Smooth muscle cell (in vitro differentiated cells): ENCODE measurements around the gene TBCEL. TPM values are rescaled to one million over a fixed set of nuclear protein-coding genes. Genes with fewer than 3 reads are reported as not detected.

Source experiments
- DNase-seq: peaks from one replicate; lab custom pipeline; 2025; ENCODE audit not compliant: unreplicated experiment; lab: John Stamatoyannopoulos, UW
- H2AFZ ChIP-seq: fragments of 200-600 bp; sonication (generic); 2 replicates; pipeline ENCODE4 v1.6.0; 2016; ENCODE audit warnings: antibody characterized with exemption, low read depth, mild to moderate bottlenecking
- H3F3A ChIP-seq: fragments of 200-600 bp; sonication (generic); 2 replicates; pipeline ENCODE4 v1.6.0; 2017; ENCODE audit warnings: antibody characterized with exemption, low read depth
- H3K27ac ChIP-seq: fragments of 200-600 bp; sonication (generic); 2 replicates; pipeline ENCODE4 v1.5.1; 2016; ENCODE audit warnings: low read depth, mild to moderate bottlenecking
- H3K27me3 ChIP-seq: fragments of 200-600 bp; sonication (generic); 2 replicates; pipeline ENCODE4 v1.6.1; 2016; ENCODE audit warnings: low read depth, mild to moderate bottlenecking
- H3K36me3 ChIP-seq: fragments of 200-600 bp; sonication (generic); 2 replicates; pipeline ENCODE4 v1.5.1; 2016; ENCODE audit warnings: low read depth
- H3K4me1 ChIP-seq: fragments of 200-600 bp; sonication (generic); 2 replicates; pipeline ENCODE4 v1.5.1; 2016; ENCODE audit warnings: low read depth
- H3K4me2 ChIP-seq: fragments of 200-600 bp; sonication (generic); 2 replicates; pipeline ENCODE4 v1.6.0; 2016; ENCODE audit warnings: mild to moderate bottlenecking
- H3K4me3 ChIP-seq: fragments of 200-600 bp; sonication (generic); 2 replicates; pipeline ENCODE4 v1.5.1; 2016; ENCODE audit warnings: mild to moderate bottlenecking
- H3K79me2 ChIP-seq: fragments of 200-600 bp; sonication (generic); 2 replicates; pipeline ENCODE4 v1.6.0; 2016; ENCODE audit warnings: low read depth, mild to moderate bottlenecking
- H3K9ac ChIP-seq: fragments of 200-600 bp; sonication (generic); 2 replicates; pipeline ENCODE4 v1.6.0; 2016; ENCODE audit warnings: low read depth
- H3K9me3 ChIP-seq: fragments of 200-600 bp; sonication (generic); replicated peaks from 2 replicates; pipeline ENCODE4 v1.5.1; 2016; ENCODE audit warnings: low read depth
- H4K20me1 ChIP-seq: fragments of 200-600 bp; sonication (generic); 2 replicates; pipeline ENCODE4 v1.6.0; 2016; ENCODE audit warnings: low read depth
- WGBS: methylation state at CpG from one replicate; pipeline ENCODE4 v1.1.7; 2016; ENCODE audit warnings: low lambda C conversion rate; 5-methylcytosine and 5-hydroxymethylcytosine counted together
- polyA plus RNA-seq: library from polyadenylated mRNA; unstranded; fragments of >200 nt; fragmentation: Nextera tagmentation; extraction: Ambion mirVana; gene quantifications from 2 replicates; pipeline ENCODE4 v1.2.1, GENCODE V29; 2016
- total RNA-seq: library from RNA; depleted of rRNA; stranded (reverse); fragments of >200 nt; gene quantifications from 2 replicates; pipeline ENCODE4 v1.2.3, GENCODE V29; 2014
- TF ChIP-seq, protein P1 (sequence below): fragments of 200-600 bp; sonication (generic); IDR thresholded peaks from 2 replicates; pipeline ENCODE4 v1.5.1; 2017; ENCODE audit warnings: borderline replicate concordance, mild to moderate bottlenecking, antibody characterized with exemption; ENCODE audit not compliant: insufficient read depth, poor library complexity, severe bottlenecking

The TBCEL gene
- total and polyA plus RNA-seq, 2 experiments from 2014 or later = 9.6 to 16.0 TPM

DNA sequence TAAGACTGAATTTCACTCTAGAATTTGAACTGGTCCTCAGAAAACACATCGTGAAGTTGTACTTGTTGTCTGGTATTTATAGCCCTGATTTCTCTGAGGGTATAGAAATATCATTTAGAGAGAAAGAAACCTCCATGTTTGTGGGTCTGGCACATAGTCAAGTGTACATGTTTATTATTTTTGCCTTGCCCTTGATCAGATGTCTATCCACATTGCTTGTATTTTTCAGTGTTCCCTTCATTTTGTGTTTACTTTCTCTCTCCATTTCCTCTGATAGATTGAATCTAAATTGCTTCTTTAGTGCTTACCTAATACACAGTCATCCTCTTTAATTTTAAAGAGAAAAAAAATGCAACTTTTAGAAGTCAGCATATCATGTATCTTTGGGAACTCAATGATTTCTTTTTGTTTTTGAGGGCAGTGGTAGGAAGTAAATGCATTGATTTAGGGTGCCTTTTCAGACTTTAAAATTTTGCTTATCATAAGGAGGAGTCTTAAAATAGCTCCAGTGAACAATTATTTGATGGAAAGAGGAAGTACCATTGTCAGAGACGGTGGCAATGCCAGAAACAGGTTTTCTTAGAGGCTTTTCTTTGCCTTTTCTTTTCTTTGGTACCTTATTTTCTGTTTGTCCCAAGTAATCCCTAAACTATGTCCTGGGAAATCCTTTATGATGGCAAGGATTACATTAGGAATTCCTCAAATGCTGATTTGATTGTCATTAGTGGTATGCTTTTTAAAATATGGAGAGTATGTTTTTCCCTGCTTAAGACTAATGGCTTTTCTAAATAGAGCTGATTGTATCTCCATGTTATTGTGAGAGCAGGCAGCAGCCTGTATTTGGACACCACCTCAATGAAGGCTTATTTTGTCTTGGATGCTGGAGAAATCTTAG is 47.3 kb downstream of the TBCEL start:
- Histone ChIP-seq H3K27ac (no peak overlapping the region), H3K79me2 (no peaks in the 10 kb centered on the region), H3F3A (no peaks in the 10 kb centered on the region), H3K4me3 (no peak overlapping the region), H3K36me3 (no peaks in the 10 kb centered on the region), H3K4me2 (no peak overlapping the region), H4K20me1 (peaks cover 5% of the 10 kb centered on the region), H3K4me1 (no peaks in the 10 kb centered on the region), H3K27me3 (no peaks in the 10 kb centered on the region), H3K9ac (no peak overlapping the region), H2AFZ (no peak overlapping the region), H3K9me3 (no peaks in the 10 kb centered on the region)
- TF ChIP-seq, protein P1, sequence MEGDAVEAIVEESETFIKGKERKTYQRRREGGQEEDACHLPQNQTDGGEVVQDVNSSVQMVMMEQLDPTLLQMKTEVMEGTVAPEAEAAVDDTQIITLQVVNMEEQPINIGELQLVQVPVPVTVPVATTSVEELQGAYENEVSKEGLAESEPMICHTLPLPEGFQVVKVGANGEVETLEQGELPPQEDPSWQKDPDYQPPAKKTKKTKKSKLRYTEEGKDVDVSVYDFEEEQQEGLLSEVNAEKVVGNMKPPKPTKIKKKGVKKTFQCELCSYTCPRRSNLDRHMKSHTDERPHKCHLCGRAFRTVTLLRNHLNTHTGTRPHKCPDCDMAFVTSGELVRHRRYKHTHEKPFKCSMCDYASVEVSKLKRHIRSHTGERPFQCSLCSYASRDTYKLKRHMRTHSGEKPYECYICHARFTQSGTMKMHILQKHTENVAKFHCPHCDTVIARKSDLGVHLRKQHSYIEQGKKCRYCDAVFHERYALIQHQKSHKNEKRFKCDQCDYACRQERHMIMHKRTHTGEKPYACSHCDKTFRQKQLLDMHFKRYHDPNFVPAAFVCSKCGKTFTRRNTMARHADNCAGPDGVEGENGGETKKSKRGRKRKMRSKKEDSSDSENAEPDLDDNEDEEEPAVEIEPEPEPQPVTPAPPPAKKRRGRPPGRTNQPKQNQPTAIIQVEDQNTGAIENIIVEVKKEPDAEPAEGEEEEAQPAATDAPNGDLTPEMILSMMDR = no peak
- DNase-seq = no peak
- WGBS = 82% methylated on average over 2 of the region's 2 CpGs

DNA sequence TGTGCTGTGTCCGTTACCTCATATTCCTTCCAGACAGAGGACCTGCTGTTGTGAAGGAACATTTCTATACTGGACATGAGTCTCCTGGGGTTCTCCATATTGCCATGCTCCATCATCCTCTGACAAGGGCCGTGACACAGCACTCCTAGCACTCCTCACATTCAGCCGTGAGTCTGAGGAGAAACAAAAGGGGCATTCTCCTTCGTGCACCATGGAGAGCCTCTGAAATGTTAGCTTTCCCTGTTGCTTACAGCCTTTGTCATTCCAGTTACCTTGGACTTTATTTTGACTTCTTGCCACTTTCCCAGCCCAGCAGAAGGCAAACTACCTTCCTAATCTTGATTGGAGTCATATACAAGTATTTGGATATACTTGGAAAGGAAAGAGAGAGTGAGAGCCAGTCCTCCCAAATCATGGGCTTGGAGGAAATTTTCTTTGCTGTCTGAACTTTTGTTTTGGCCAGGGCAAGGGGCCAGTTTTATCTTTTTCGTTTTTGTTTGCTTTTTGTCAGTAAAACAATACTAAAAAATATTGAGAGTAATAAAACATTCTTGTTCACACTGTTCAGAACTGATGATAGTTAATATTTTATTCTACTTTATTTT is 48.0 kb downstream of the TBCEL start:
- Histone ChIP-seq H4K20me1 (peaks cover 8% of the 10 kb centered on the region), H3K9ac (no peak overlapping the region), H3K27ac (no peak overlapping the region), H3F3A (no peaks in the 10 kb centered on the region), H3K36me3 (no peaks in the 10 kb centered on the region), H3K27me3 (no peaks in the 10 kb centered on the region), H3K4me2 (no peak overlapping the region), H3K4me3 (no peak overlapping the region), H3K79me2 (no peaks in the 10 kb centered on the region), H3K4me1 (no peaks in the 10 kb centered on the region), H2AFZ (no peak overlapping the region), H3K9me3 (no peaks in the 10 kb centered on the region)
- DNase-seq = no peak
- TF ChIP-seq, protein P1 = no peak
- 77% methylated on average over 5 of the region's 5 CpGs for WGBS

DNA sequence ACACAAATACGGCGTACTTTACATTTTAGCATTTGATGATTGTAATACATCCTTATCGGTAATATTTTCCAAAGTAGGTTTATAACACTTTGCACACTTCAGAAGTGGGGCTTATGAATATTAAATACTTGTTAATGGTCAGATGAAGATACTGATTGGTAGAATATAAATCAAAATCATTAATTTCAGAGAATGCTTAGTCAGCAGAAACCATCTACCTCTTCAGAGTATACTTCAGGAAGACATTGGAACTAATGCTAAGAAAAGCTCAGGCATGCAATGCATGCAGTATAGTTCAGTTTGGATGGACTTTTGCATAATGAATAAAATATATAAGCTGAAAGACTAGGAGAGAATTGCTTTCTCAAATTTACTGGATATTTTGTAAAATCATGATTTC is 57.4 kb downstream of the TBCEL start:
- 96% methylated on average over 3 of the region's 3 CpGs for WGBS
- H3K9me3 ChIP-seq = no peaks in the 10 kb centered on the region
- no peak overlapping the region for H3K27ac ChIP-seq

More for the DNA sequence above, 57.4 kb downstream of the TBCEL start:
- Histone ChIP-seq H3K9ac (no peak overlapping the region), H3K79me2 (no peaks in the 10 kb centered on the region), H2AFZ (no peak overlapping the region), H3F3A (no peaks in the 10 kb centered on the region), H3K27me3 (no peaks in the 10 kb centered on the region), H3K4me2 (no peak overlapping the region), H4K20me1 (peaks cover 69% of the 10 kb centered on the region), H3K4me1 (no peaks in the 10 kb centered on the region), H3K4me3 (no peak overlapping the region), H3K36me3 (no peaks in the 10 kb centered on the region)
- DNase-seq = no peak
- TF ChIP-seq, protein P1 = no peak
